Loucy (cell line): ENCODE measurements around the gene FASTKD3.

ENCODE experiments used
- H2AFZ ChIP-seq: fragments of 200-600 bp; sonication (generic); 2 replicates; pipeline ENCODE4 v1.6.0; 2016; ENCODE audit warnings: antibody characterized with exemption, mild to moderate bottlenecking, low read length, moderate library complexity
- H3F3A ChIP-seq: fragments of 200-600 bp; 2 replicates; pipeline ENCODE4 v1.6.0; 2016; ENCODE audit warnings: antibody characterized with exemption, low read depth, mild to moderate bottlenecking
- H3K27me3 ChIP-seq: fragments of 200-600 bp; sonication (generic); 2 replicates; pipeline ENCODE4 v1.6.1; 2014; ENCODE audit warnings: low read length, mild to moderate bottlenecking; ENCODE audit not compliant: insufficient read depth, poor library complexity, severe bottlenecking
- H3K36me3 ChIP-seq: fragments of 200-600 bp; sonication (generic); 2 replicates; pipeline ENCODE4 v1.6.1; 2016; ENCODE audit warnings: low read length; ENCODE audit not compliant: insufficient read depth
- H3K4me1 ChIP-seq: fragments of 200-600 bp; sonication (generic); 2 replicates; pipeline ENCODE4 v1.5.1; 2014; ENCODE audit warnings: low read length, mild to moderate bottlenecking; ENCODE audit not compliant: insufficient read depth, poor library complexity, severe bottlenecking
- H3K4me2 ChIP-seq: fragments of 200-600 bp; sonication (generic); 2 replicates; pipeline ENCODE4 v1.6.0; 2014; ENCODE audit warnings: antibody characterized with exemption, low read length, low read depth, mild to moderate bottlenecking; ENCODE audit not compliant: poor library complexity, severe bottlenecking
- H3K4me3 ChIP-seq: fragments of 200-600 bp; sonication (generic); 2 replicates; pipeline ENCODE4 v1.5.1; 2014; ENCODE audit warnings: low read length, mild to moderate bottlenecking, mixed read lengths; ENCODE audit not compliant: poor library complexity, severe bottlenecking
- H3K79me2 ChIP-seq: fragments of 200-600 bp; sonication (generic); 2 replicates; pipeline ENCODE4 v1.6.1; 2014; ENCODE audit warnings: low read length; ENCODE audit not compliant: insufficient read depth
- H3K9ac ChIP-seq: fragments of 200-600 bp; sonication (generic); 2 replicates; pipeline ENCODE4 v1.6.0; 2014; ENCODE audit warnings: mild to moderate bottlenecking, low read depth, low read length, moderate library complexity; ENCODE audit not compliant: poor library complexity, severe bottlenecking
- H3K9me2 ChIP-seq: fragments of 200-600 bp; sonication (generic); replicated peaks from 2 replicates; pipeline ENCODE4 v1.6.1; 2016; ENCODE audit warnings: low read depth, low read length, mixed read lengths
- H3K9me3 ChIP-seq: fragments of 200-600 bp; sonication (generic); 2 replicates; pipeline ENCODE4 v1.6.1; 2014; ENCODE audit warnings: mild to moderate bottlenecking, antibody characterized with exemption, low read length, low read depth; ENCODE audit not compliant: insufficient read depth
- H4K20me1 ChIP-seq: fragments of 200-600 bp; sonication (generic); 2 replicates; pipeline ENCODE4 v1.6.0; 2014; ENCODE audit warnings: antibody characterized with exemption, low read length, mild to moderate bottlenecking; ENCODE audit not compliant: insufficient read depth, poor library complexity, severe bottlenecking
- CTCF ChIP-seq: fragments of 200-600 bp; sonication (generic); conservative IDR thresholded peaks from 2 replicates; pipeline ENCODE4 v1.5.1; 2014; ENCODE audit warnings: mild to moderate bottlenecking, antibody characterized with exemption, low read length
- EZH2phosphoT487 ChIP-seq: fragments of 200-600 bp; IDR thresholded peaks from 2 replicates; pipeline ENCODE4 v1.6.1; 2018; ENCODE audit warnings: antibody characterized with exemption, mild to moderate bottlenecking, moderate library complexity, borderline replicate concordance

The FASTKD3 gene

GRCh38 chr5:7849681-7850394 is 19.0 kb downstream of the FASTKD3 start:
- Histone ChIP-seq H3K36me3 (no peaks in the 10 kb centered on the region), H4K20me1 (no peaks in the 10 kb centered on the region), H3F3A (no peaks in the 10 kb centered on the region), H3K9me2 (no peaks in the 10 kb centered on the region), H3K27me3 (no peaks in the 10 kb centered on the region), H3K4me1 (peaks cover 11% of the 10 kb centered on the region), H3K4me3 (no peak overlapping the region), H3K79me2 (no peaks in the 10 kb centered on the region), H3K9ac (no peak overlapping the region), H3K4me2 (no peak overlapping the region), H2AFZ (no peak overlapping the region), H3K9me3 (no peaks in the 10 kb centered on the region)
- no peak for TF ChIP-seq EZH2phosphoT487

GRCh38 chr5:7848296-7848695 is 20.5 kb downstream of the FASTKD3 start:
- no peak overlapping the region for H2AFZ ChIP-seq
- H3K4me1 ChIP-seq: peaks cover 11% of the 10 kb centered on the region
- H3K4me3 ChIP-seq: no peak overlapping the region
- no peaks in the 10 kb centered on the region for H3K79me2 ChIP-seq
- no peaks in the 10 kb centered on the region for H3K36me3 ChIP-seq
- no peaks in the 10 kb centered on the region for H3K9me2 ChIP-seq
- H3K27me3 ChIP-seq: no peaks in the 10 kb centered on the region
- H3K9me3 ChIP-seq: no peaks in the 10 kb centered on the region
- H3K9ac ChIP-seq: no peak overlapping the region
- no peaks in the 10 kb centered on the region for H4K20me1 ChIP-seq
- H3K4me2 ChIP-seq: no peak overlapping the region
- no peaks in the 10 kb centered on the region for H3F3A ChIP-seq
- TF ChIP-seq CTCF (no peak), EZH2phosphoT487 (no peak)

- no peaks in the 10 kb centered on the region for H3K4me1 ChIP-seq
- no peaks in the 10 kb centered on the region for H3K9me3 ChIP-seq
- no peaks in the 10 kb centered on the region for H3F3A ChIP-seq
- H3K27me3 ChIP-seq: no peaks in the 10 kb centered on the region
- H2AFZ ChIP-seq: no peak overlapping the region
- no peaks in the 10 kb centered on the region for H3K9me2 ChIP-seq
- no peaks in the 10 kb centered on the region for H4K20me1 ChIP-seq
- H3K36me3 ChIP-seq: no peaks in the 10 kb centered on the region
- H3K4me3 ChIP-seq: no peak overlapping the region
- no peak overlapping the region for H3K4me2 ChIP-seq
- no peak for TF ChIP-seq CTCF
- no peak for TF ChIP-seq EZH2phosphoT487
- no peaks in the 10 kb centered on the region for H3K79me2 ChIP-seq
- H3K9ac ChIP-seq: no peak overlapping the region
Measured at GRCh38 chr5:7846327-7846726, 22.5 kb downstream of the FASTKD3 start.

GRCh38 chr5:7845557-7845956 is 23.3 kb downstream of the FASTKD3 start:
- H3K4me3 ChIP-seq: no peak overlapping the region
- H3K79me2 ChIP-seq: no peaks in the 10 kb centered on the region
- H3K4me1 ChIP-seq: no peaks in the 10 kb centered on the region
- H2AFZ ChIP-seq: peak overlapping the region; percentile 38; the same call in 1 of the 2 replicates
- no peaks in the 10 kb centered on the region for H3K36me3 ChIP-seq
- TF ChIP-seq CTCF (no peak), EZH2phosphoT487 (no peak)
- H3F3A ChIP-seq: no peaks in the 10 kb centered on the region
- no peak overlapping the region for H3K9ac ChIP-seq
- H3K9me3 ChIP-seq: no peaks in the 10 kb centered on the region
- H3K4me2 ChIP-seq: peak overlapping the region; percentile 19
- H3K27me3 ChIP-seq: no peaks in the 10 kb centered on the region
- H3K9me2 ChIP-seq: no peaks in the 10 kb centered on the region
- H4K20me1 ChIP-seq: no peaks in the 10 kb centered on the region
